ENCODE measurements around the gene PRKCH. TPM values are rescaled to one million over a fixed set of nuclear protein-coding genes. Genes with fewer than 3 reads are reported as not detected.

The PRKCH gene
- total RNA-seq, 1 experiment from 2014 or later, result 2.7 TPM

DNA sequence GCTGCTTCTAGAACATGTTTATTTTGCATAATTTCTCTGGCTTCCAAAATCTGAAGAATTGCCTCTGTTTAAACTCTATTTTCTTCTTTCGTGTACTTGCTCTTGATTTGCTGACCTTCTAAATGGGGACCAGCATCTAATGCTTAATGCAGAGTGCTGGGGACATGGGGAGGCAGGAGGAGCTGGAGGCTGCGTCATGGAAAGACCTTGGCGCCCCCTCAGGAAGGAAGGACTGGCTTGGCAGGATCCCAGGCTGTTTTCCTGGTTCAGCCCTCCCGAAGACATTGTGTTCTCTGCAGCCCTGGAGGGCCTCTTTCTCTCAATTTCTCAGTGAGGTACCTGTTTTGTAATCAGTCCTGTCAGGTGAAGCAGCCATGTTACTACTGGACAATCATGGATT is 5.5 kb downstream of the PRKCH start:
- no peak for DNase-seq (ENCODE audit: low read depth, low spot score)
- ATAC-seq, result no peak
- Histone ChIP-seq H3K9me3 (ENCODE audit: control insufficient read depth, insufficient read depth, low read depth, low read length) (no peaks in the 10 kb centered on the region), H3K4me1 (ENCODE audit: control insufficient read depth, insufficient read depth, low read length) (no peaks in the 10 kb centered on the region), H3K27ac (ENCODE audit: low read length) (no peak overlapping the region), H3K36me3 (ENCODE audit: control insufficient read depth, insufficient read depth, low read length) (no peaks in the 10 kb centered on the region; the same call in 1 of the 2 replicates), H3K27me3 (ENCODE audit: control insufficient read depth, insufficient read depth, low read length) (peaks cover 6% of the 10 kb centered on the region; the same call in 1 of the 2 replicates), H3K4me3 (ENCODE audit: low read depth in 2 of 2, low read length in 2 of 2) (no peak overlapping the region)
- intact Hi-C loops (cut with micrococcal nuclease; ENCODE audit: unreplicated experiment), result no loop called here
- no peak for TF ChIP-seq POLR2AphosphoS5 (IDR thresholded peaks at IDR 0.05; ENCODE audit: low read depth, low read length)
- ChIA-PET CTCF (no interaction called here), POLR2A (no interaction called here)
- in situ Hi-C loops (cut with HindIII; ENCODE audit: low pct_unique_long_range_greater_than_20kb, low sequenced_read_pairs), result no loop called here
- BruUV-seq (replicated peaks), result no TSS peak

DNA sequence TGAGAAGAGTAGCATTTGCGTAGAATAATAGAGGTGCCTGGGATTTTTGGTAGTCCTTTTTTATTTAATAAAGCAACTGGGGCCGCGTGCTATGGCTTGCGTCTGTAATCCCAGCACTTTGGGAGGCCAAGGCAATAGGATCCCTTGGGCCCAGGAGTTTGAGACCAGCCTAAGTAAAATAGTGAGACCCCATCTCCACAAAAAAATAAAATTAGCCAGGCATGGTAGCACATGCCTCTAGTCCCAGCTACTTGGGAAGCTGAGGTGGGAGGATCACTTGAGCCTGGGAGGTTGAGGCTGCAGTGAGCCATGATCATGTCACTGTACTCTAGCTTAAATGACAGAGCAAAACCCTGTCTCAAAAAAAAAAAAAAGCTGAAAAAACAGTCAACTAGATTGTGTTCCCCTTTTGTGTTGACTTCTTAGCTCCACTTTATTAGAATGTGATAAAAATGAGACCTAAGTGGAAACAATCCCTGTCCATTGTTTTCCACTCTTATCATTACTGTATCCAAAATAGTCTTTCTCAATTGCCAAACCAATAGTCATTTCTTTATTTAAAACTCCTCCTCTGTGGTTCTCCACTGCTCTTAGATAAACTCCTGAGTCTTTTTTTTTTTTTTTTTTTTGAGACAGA is 7.4 kb downstream of the PRKCH start:
- Histone ChIP-seq H3K27me3 (ENCODE audit: control insufficient read depth, insufficient read depth, low read length) (no peaks in the 10 kb centered on the region), H3K4me3 (ENCODE audit: low read depth in 2 of 2, low read length in 2 of 2) (no peak overlapping the region), H3K27ac (ENCODE audit: low read length) (no peak overlapping the region), H3K9me3 (ENCODE audit: control insufficient read depth, insufficient read depth, low read depth, low read length) (no peaks in the 10 kb centered on the region), H3K36me3 (ENCODE audit: control insufficient read depth, insufficient read depth, low read length) (no peaks in the 10 kb centered on the region), H3K4me1 (ENCODE audit: control insufficient read depth, insufficient read depth, low read length) (no peaks in the 10 kb centered on the region)
- no peak for TF ChIP-seq POLR2AphosphoS5 (IDR thresholded peaks at IDR 0.05; ENCODE audit: low read depth, low read length)
- no peak for TF ChIP-seq TCF7L2 (IDR thresholded peaks at IDR 0.05; ENCODE audit: low read depth, low read length)
- TF ChIP-seq, protein P1, sequence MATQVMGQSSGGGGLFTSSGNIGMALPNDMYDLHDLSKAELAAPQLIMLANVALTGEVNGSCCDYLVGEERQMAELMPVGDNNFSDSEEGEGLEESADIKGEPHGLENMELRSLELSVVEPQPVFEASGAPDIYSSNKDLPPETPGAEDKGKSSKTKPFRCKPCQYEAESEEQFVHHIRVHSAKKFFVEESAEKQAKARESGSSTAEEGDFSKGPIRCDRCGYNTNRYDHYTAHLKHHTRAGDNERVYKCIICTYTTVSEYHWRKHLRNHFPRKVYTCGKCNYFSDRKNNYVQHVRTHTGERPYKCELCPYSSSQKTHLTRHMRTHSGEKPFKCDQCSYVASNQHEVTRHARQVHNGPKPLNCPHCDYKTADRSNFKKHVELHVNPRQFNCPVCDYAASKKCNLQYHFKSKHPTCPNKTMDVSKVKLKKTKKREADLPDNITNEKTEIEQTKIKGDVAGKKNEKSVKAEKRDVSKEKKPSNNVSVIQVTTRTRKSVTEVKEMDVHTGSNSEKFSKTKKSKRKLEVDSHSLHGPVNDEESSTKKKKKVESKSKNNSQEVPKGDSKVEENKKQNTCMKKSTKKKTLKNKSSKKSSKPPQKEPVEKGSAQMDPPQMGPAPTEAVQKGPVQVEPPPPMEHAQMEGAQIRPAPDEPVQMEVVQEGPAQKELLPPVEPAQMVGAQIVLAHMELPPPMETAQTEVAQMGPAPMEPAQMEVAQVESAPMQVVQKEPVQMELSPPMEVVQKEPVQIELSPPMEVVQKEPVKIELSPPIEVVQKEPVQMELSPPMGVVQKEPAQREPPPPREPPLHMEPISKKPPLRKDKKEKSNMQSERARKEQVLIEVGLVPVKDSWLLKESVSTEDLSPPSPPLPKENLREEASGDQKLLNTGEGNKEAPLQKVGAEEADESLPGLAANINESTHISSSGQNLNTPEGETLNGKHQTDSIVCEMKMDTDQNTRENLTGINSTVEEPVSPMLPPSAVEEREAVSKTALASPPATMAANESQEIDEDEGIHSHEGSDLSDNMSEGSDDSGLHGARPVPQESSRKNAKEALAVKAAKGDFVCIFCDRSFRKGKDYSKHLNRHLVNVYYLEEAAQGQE (IDR thresholded peaks at IDR 0.05; ENCODE audit: insufficient read depth in 1 of 2, low read depth in 2 of 2, low read length in 1 of 2), result no peak
- TF ChIP-seq SIN3A (IDR thresholded peaks at IDR 0.05; ENCODE audit: borderline replicate concordance, insufficient read depth, low read depth, low read length), result no peak
- DNase-seq (ENCODE audit: low read depth, low spot score) (no peak), ATAC-seq (no peak)
- BruUV-seq (replicated peaks), result no TSS peak
- in situ Hi-C loops (cut with HindIII; ENCODE audit: low pct_unique_long_range_greater_than_20kb, low sequenced_read_pairs) (no loop called here), intact Hi-C loops (cut with micrococcal nuclease; ENCODE audit: unreplicated experiment) (no loop called here)
- CTCF ChIA-PET, result no interaction called here
- POLR2A ChIA-PET, result no interaction called here

DNA sequence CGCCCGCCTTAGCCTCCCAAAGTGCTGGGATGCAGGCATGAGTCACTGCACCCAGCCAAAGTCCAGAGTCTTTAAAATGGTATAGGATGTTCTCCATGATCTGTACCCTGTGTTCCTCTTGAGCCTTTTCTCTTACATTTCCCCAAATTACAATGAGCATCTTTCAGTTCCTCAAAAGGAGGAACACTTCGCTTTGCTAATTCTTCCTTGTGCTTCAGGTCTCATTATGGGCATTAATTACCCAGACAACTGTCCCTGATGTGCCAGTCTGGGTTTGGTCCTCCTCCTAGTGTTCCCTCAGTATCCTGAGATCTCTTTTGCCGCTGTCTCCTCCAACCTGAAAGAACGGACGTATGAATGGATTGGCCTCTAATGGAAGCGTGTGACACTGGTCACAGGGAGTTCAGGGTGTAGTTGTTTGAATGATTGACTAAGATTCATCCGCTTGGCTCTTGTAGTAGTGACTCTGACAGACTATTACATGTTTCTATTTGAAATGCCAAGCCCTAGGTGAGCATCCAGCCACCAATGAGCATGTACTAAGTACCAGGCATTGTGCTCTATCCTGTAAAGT is 8.2 kb downstream of the PRKCH start:
- no peak for ATAC-seq
- no peaks in the 10 kb centered on the region for H3K27me3 ChIP-seq (ENCODE audit: control insufficient read depth, insufficient read depth, low read length)
- no peak for DNase-seq (ENCODE audit: low read depth, low spot score)
- no peaks in the 10 kb centered on the region for H3K4me1 ChIP-seq (ENCODE audit: control insufficient read depth, insufficient read depth, low read length)
- H3K36me3 ChIP-seq (ENCODE audit: control insufficient read depth, insufficient read depth, low read length), result no peaks in the 10 kb centered on the region
- POLR2A ChIA-PET, result no interaction called here
- TF ChIP-seq POLR2AphosphoS5 (IDR thresholded peaks at IDR 0.05; ENCODE audit: low read depth, low read length) (no peak), SIN3A (IDR thresholded peaks at IDR 0.05; ENCODE audit: borderline replicate concordance, insufficient read depth, low read depth, low read length) (no peak), TCF7L2 (IDR thresholded peaks at IDR 0.05; ENCODE audit: low read depth, low read length) (no peak)
- TF ChIP-seq, protein P2, sequence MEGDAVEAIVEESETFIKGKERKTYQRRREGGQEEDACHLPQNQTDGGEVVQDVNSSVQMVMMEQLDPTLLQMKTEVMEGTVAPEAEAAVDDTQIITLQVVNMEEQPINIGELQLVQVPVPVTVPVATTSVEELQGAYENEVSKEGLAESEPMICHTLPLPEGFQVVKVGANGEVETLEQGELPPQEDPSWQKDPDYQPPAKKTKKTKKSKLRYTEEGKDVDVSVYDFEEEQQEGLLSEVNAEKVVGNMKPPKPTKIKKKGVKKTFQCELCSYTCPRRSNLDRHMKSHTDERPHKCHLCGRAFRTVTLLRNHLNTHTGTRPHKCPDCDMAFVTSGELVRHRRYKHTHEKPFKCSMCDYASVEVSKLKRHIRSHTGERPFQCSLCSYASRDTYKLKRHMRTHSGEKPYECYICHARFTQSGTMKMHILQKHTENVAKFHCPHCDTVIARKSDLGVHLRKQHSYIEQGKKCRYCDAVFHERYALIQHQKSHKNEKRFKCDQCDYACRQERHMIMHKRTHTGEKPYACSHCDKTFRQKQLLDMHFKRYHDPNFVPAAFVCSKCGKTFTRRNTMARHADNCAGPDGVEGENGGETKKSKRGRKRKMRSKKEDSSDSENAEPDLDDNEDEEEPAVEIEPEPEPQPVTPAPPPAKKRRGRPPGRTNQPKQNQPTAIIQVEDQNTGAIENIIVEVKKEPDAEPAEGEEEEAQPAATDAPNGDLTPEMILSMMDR (IDR thresholded peaks at IDR 0.05), result no peak
- TF ChIP-seq, protein P1 (IDR thresholded peaks at IDR 0.05; ENCODE audit: insufficient read depth in 1 of 2, low read depth in 2 of 2, low read length in 1 of 2), result no peak
- H3K9me3 ChIP-seq (ENCODE audit: control insufficient read depth, insufficient read depth, low read depth, low read length), result no peaks in the 10 kb centered on the region
- no peak overlapping the region for H3K27ac ChIP-seq (ENCODE audit: low read length)
- intact Hi-C loops (cut with micrococcal nuclease; ENCODE audit: unreplicated experiment), result no loop called here
- H3K4me3 ChIP-seq (ENCODE audit: low read depth in 2 of 2, low read length in 2 of 2), result no peak overlapping the region
- in situ Hi-C loops (cut with HindIII; ENCODE audit: low pct_unique_long_range_greater_than_20kb, low sequenced_read_pairs), result no loop called here
- no TSS peak for BruUV-seq (replicated peaks)
- CTCF ChIA-PET, result no interaction called here

Measured in Panc1 (cell line).